WERI-Rb-1 (cell line): ENCODE data around the gene UGT2A3.
"Not testable (repeated sequence)": the region's sequence is repeated elsewhere in the genome, so short reads cannot be mapped to it uniquely, and the experiment has no call there.

Experiments used
- DNase-seq: peaks from one replicate; pipeline ENCODE4 v3.0.0-alpha.2; 2020
- H3K27ac ChIP-seq: fragments of 250-450 bp; sonication (Bioruptor Pico); 2 replicates; pipeline ENCODE4 v1.5.1; 2020; ENCODE audit warnings: mild to moderate bottlenecking, moderate library complexity
- H3K27me3 ChIP-seq: fragments of 250-450 bp; sonication (Bioruptor Pico); 2 replicates; pipeline ENCODE4 v1.5.1; 2021; ENCODE audit warnings: mild to moderate bottlenecking, low read depth, moderate library complexity; ENCODE audit not compliant: insufficient read depth, severe bottlenecking
- H3K36me3 ChIP-seq: fragments of 250-450 bp; sonication (Bioruptor Pico); 2 replicates; pipeline ENCODE4 v1.5.1; 2020; ENCODE audit warnings: mild to moderate bottlenecking, moderate library complexity
- H3K4me3 ChIP-seq: 2 replicates; pipeline ENCODE4 v1.5.1; 2011; ENCODE audit warnings: low read depth, mild to moderate bottlenecking, control low read depth, low read length
- H3K9me3 ChIP-seq: fragments of 250-450 bp; sonication (Bioruptor Pico); 2 replicates; pipeline ENCODE4 v1.5.1; 2021; ENCODE audit warnings: mild to moderate bottlenecking, moderate library complexity; ENCODE audit not compliant: severe bottlenecking
- CTCF ChIP-seq: IDR thresholded peaks from 2 replicates; pipeline ENCODE4 v1.5.1; 2011; ENCODE audit warnings: low read depth, mild to moderate bottlenecking, control low read depth, inconsistent platforms, low read length

The UGT2A3 gene

GRCh38 chr4:68927165-68927564 is 24.4 kb downstream of the UGT2A3 start:
- Histone ChIP-seq H3K27me3 (no peaks in the 10 kb centered on the region), H3K36me3 (no peaks in the 10 kb centered on the region), H3K9me3 (no peaks in the 10 kb centered on the region), H3K27ac (no peak overlapping the region), H3K4me3 (no peak overlapping the region)
- no peak for DNase-seq
- TF ChIP-seq CTCF: no peak

- not testable (repeated sequence) for H3K4me3 ChIP-seq, DNase-seq, H3K27me3 ChIP-seq, H3K9me3 ChIP-seq, H3K36me3 ChIP-seq, H3K27ac ChIP-seq
Observed at GRCh38 chr4:68922202-68922601, 29.4 kb downstream of the UGT2A3 start.

- Histone ChIP-seq H3K27me3 (no peaks in the 10 kb centered on the region), H3K9me3 (no peaks in the 10 kb centered on the region), H3K27ac (no peak overlapping the region), H3K36me3 (no peaks in the 10 kb centered on the region), H3K4me3 (no peak overlapping the region)
- TF ChIP-seq CTCF: no peak
- DNase-seq: no peak
Observed at GRCh38 chr4:68921051-68921450, 30.6 kb downstream of the UGT2A3 start.

GRCh38 chr4:68917016-68917415 is 34.6 kb downstream of the UGT2A3 start:
- H3K27ac ChIP-seq: no peak overlapping the region
- H3K36me3 ChIP-seq: no peaks in the 10 kb centered on the region
- no peaks in the 10 kb centered on the region for H3K9me3 ChIP-seq
- H3K4me3 ChIP-seq: no peak overlapping the region
- TF ChIP-seq CTCF: no peak
- no peak for DNase-seq
- no peaks in the 10 kb centered on the region for H3K27me3 ChIP-seq

GRCh38 chr4:68912807-68913206 is 38.8 kb downstream of the UGT2A3 start:
- no peak for DNase-seq
- Histone ChIP-seq H3K36me3 (no peaks in the 10 kb centered on the region), H3K27ac (no peak overlapping the region), H3K27me3 (no peaks in the 10 kb centered on the region), H3K4me3 (no peak overlapping the region), H3K9me3 (no peaks in the 10 kb centered on the region)
- no peak for TF ChIP-seq CTCF

GRCh38 chr4:68909385-68909784 is 42.2 kb downstream of the UGT2A3 start:
- no peaks in the 10 kb centered on the region for H3K27me3 ChIP-seq
- DNase-seq: no peak
- TF ChIP-seq CTCF: no peak
- H3K4me3 ChIP-seq: no peak overlapping the region
- H3K36me3 ChIP-seq: no peaks in the 10 kb centered on the region
- no peak overlapping the region for H3K27ac ChIP-seq
- no peaks in the 10 kb centered on the region for H3K9me3 ChIP-seq
